ENCODE data around the gene RNU5D-1.
"Not testable (repeated sequence)": the region's sequence is repeated elsewhere in the genome, so short reads cannot be mapped to it uniquely, and the experiment has no call there.

The RNU5D-1 gene

GRCh38 chr1:44775078-44775929, 44.3 kb upstream of the RNU5D-1 start, which contains the start of gene RPS8:
TSS of gene RPS8 (plus strand) at chr1:44775540. CDS start at chr1:44775597, 57 bp downstream.
- peaks cover 41 to 47% (median 44%) of the 10 kb centered on the region in 11 experiments for H4K20me1 ChIP-seq
- peaks cover 35 to 45% (median 40%) of the 10 kb centered on the region in 10 experiments for H3K4me1 ChIP-seq
- peak within 1 kb of the TSS; percentile 93 to 99 (median 97) for H3K4me2 ChIP-seq
- H3K9ac ChIP-seq = peak within 1 kb of the TSS; percentile 89 to 99 (median 96)
- H3K4me3 ChIP-seq = peak within 1 kb of the TSS; percentile 81 to 97 (median 86)
- H3K9me3 ChIP-seq (replicated peaks in 1 of 11) = no peaks in the 10 kb centered on the region; a peak in 1 of 22 replicates
- no peaks in the 10 kb centered on the region for H3K27me3 ChIP-seq
- TF ChIP-seq Cebpa-rat (IDR thresholded peaks at IDR 0.05) = no peak
- H3K36me3 ChIP-seq = peaks cover 40 to 45% (median 44%) of the 10 kb centered on the region in 11 experiments
- peak within 1 kb of the TSS; percentile 86 to 99 (median 97) for H3K27ac ChIP-seq

- peaks cover 0 to 16% (median 0%) of the 10 kb centered on the region in 11 experiments; a peak in 2 of 22 replicates for H4K20me1 ChIP-seq
- H3K4me2 ChIP-seq; H3K4me3 ChIP-seq; H3K9me3 ChIP-seq (replicated peaks in 1 of 11); H3K4me1 ChIP-seq; H3K27ac ChIP-seq; H3K27me3 ChIP-seq: not testable (repeated sequence)
- peaks cover 9 to 80% (median 71%) of the 10 kb centered on the region in 11 experiments for H3K36me3 ChIP-seq
- H3K9ac ChIP-seq = peak overlapping the region in 1 of 11 experiments; percentile 14; a peak in 2 of 22 replicates
These were observed 35.5 kb upstream of the RNU5D-1 start for GRCh38 chr1:44766421-44766820.

- Histone ChIP-seq H3K9ac (0 out of 22 replicates have a peak overlapping the region, but pooled peaks of 1 of the 11 experiments have one; percentile 12), H4K20me1 (peaks cover 0 to 27% (median 0%) of the 10 kb centered on the region in 11 experiments; a peak in 6 of 22 replicates), H3K27ac (no peak overlapping the region), H3K4me3 (no peak overlapping the region), H3K9me3 (replicated peaks in 1 of 11) (no peaks in the 10 kb centered on the region), H3K27me3 (no peaks in the 10 kb centered on the region), H3K36me3 (peaks cover 19 to 100% (median 100%) of the 10 kb centered on the region in 11 experiments), H3K4me1 (peaks cover 0 to 8% (median 0%) of the 10 kb centered on the region in 10 experiments; a peak in 2 of 20 replicates), H3K4me2 (no peak overlapping the region)
- TF ChIP-seq Cebpa-rat (IDR thresholded peaks at IDR 0.05) = no peak
These were observed 29.9 kb upstream of the RNU5D-1 start for GRCh38 chr1:44760876-44761275.

GRCh38 chr1:44759077-44759476, 28.1 kb upstream of the RNU5D-1 start:
- TF ChIP-seq Cebpa-rat (IDR thresholded peaks at IDR 0.05) = no peak
- no peak overlapping the region for H3K4me2 ChIP-seq
- peaks cover 19 to 100% (median 100%) of the 10 kb centered on the region in 11 experiments for H3K36me3 ChIP-seq
- H3K9me3 ChIP-seq (replicated peaks in 1 of 11) = no peaks in the 10 kb centered on the region
- H4K20me1 ChIP-seq = peaks cover 0 to 27% (median 0%) of the 10 kb centered on the region in 11 experiments; a peak in 6 of 22 replicates
- peaks cover 0 to 8% (median 0%) of the 10 kb centered on the region in 10 experiments; a peak in 2 of 20 replicates for H3K4me1 ChIP-seq
- no peaks in the 10 kb centered on the region for H3K27me3 ChIP-seq
- no peak overlapping the region for H3K27ac ChIP-seq
- no peak overlapping the region for H3K4me3 ChIP-seq
- H3K9ac ChIP-seq = no peak overlapping the region

GRCh38 chr1:44757420-44757819, 26.4 kb upstream of the RNU5D-1 start:
- H3K36me3 ChIP-seq = peaks cover 16 to 100% (median 100%) of the 10 kb centered on the region in 11 experiments
- TF ChIP-seq Cebpa-rat (IDR thresholded peaks at IDR 0.05) = no peak

GRCh38 chr1:44747878-44748277, 16.9 kb upstream of the RNU5D-1 start:
- Histone ChIP-seq H3K27me3 (no peaks in the 10 kb centered on the region), H4K20me1 (peaks cover 0 to 65% (median 12%) of the 10 kb centered on the region in 11 experiments; a peak in 10 of 22 replicates), H3K36me3 (peaks cover 5 to 100% (median 100%) of the 10 kb centered on the region in 11 experiments; a peak in 21 of 22 replicates), H3K4me3 (no peak overlapping the region), H3K4me1 (peaks cover 0 to 10% (median 5%) of the 10 kb centered on the region in 10 experiments; a peak in 10 of 20 replicates), H3K9ac (0 out of 22 replicates have a peak overlapping the region, but pooled peaks of 1 of the 11 experiments have one; percentile 13), H3K4me2 (no peak overlapping the region), H3K9me3 (replicated peaks in 1 of 11) (no peaks in the 10 kb centered on the region), H3K27ac (no peak overlapping the region)
- no peak for TF ChIP-seq Cebpa-rat (IDR thresholded peaks at IDR 0.05)

More at GRCh38 chr1:44757420-44757819, 26.4 kb upstream of the RNU5D-1 start:
- Histone ChIP-seq H3K4me3 (no peak overlapping the region), H3K27ac (no peak overlapping the region; a peak in 2 of 22 replicates), H3K9me3 (replicated peaks in 1 of 11) (no peaks in the 10 kb centered on the region), H3K9ac (no peak overlapping the region), H3K27me3 (no peaks in the 10 kb centered on the region), H3K4me1 (peaks cover 0 to 8% (median 0%) of the 10 kb centered on the region in 10 experiments; a peak in 2 of 20 replicates), H4K20me1 (peaks cover 0 to 37% (median 0%) of the 10 kb centered on the region in 11 experiments; a peak in 6 of 22 replicates), H3K4me2 (peak overlapping the region in 1 of 11 experiments; percentile 33; a peak in 2 of 22 replicates)

GRCh38 chr1:44743211-44743610, 12.2 kb upstream of the RNU5D-1 start:
- no peak for TF ChIP-seq Cebpa-rat (IDR thresholded peaks at IDR 0.05)
- Histone ChIP-seq H3K27me3 (no peaks in the 10 kb centered on the region), H3K4me2 (peak overlapping the region in 7 of 11 experiments; percentile 0 to 40 (median 25); a peak in 8 of 22 replicates), H3K27ac (0 out of 22 replicates have a peak overlapping the region, but pooled peaks of 2 of the 11 experiments have one; percentile 1 to 11), H3K4me1 (peaks cover 20 to 40% (median 33%) of the 10 kb centered on the region in 10 experiments), H3K9me3 (replicated peaks in 1 of 11) (peaks cover 0 to 4% (median 0%) of the 10 kb centered on the region in 11 experiments; a peak in 4 of 22 replicates), H4K20me1 (peaks cover 0 to 44% (median 6%) of the 10 kb centered on the region in 11 experiments; a peak in 9 of 22 replicates), H3K36me3 (peaks cover 5 to 76% (median 70%) of the 10 kb centered on the region in 11 experiments; a peak in 21 of 22 replicates), H3K4me3 (no peak overlapping the region), H3K9ac (peak overlapping the region in 10 of 11 experiments; percentile 0 to 58 (median 44); a peak in 17 of 22 replicates)

GRCh38 chr1:44740179-44740617, 9.2 kb upstream of the RNU5D-1 start:
- Histone ChIP-seq H3K27ac (peak overlapping the region in 10 of 11 experiments; percentile 81 to 90 (median 84); a peak in 20 of 22 replicates), H3K4me1 (peaks cover 20 to 39% (median 33%) of the 10 kb centered on the region in 10 experiments), H4K20me1 (peaks cover 0 to 27% (median 5%) of the 10 kb centered on the region in 11 experiments; a peak in 4 of 22 replicates), H3K9me3 (replicated peaks in 1 of 11) (peaks cover 0 to 5% (median 0%) of the 10 kb centered on the region in 11 experiments; a peak in 4 of 22 replicates), H3K9ac (peak overlapping the region; percentile 79 to 89 (median 86)), H3K4me3 (peak overlapping the region; percentile 62 to 87 (median 78)), H3K27me3 (no peaks in the 10 kb centered on the region), H3K36me3 (peaks cover 0 to 46% (median 40%) of the 10 kb centered on the region in 11 experiments; a peak in 18 of 22 replicates), H3K4me2 (peak overlapping the region; percentile 87 to 99 (median 95))
- TF ChIP-seq Cebpa-rat (IDR thresholded peaks at IDR 0.05) = no peak
